Natural killer cell (primary cell): Measurements from ENCODE around the gene KLHDC8A. TPM values are rescaled to one million over a fixed set of nuclear protein-coding genes. Genes with fewer than 3 reads are reported as not detected.

Source experiments
- ATAC-seq, 3 donors: fragments of 150-1000 bp in 2 of 3; fragments of 200-7000 bp in 1 of 3; cut with Tn5 transposase; 1 replicate in 1 of 3; 2 replicates in 2 of 3; pipeline ENCODE4 v1.10.0; 2021; ENCODE audit warnings: mild to moderate bottlenecking in 2 of 3, moderate library complexity in 2 of 3
- DNase-seq, 2 donors: peaks; one replicate each; pipeline versions ENCODE4 v3.0.0 to v3.0.0-alpha.2; 2013 to 2021; ENCODE audit warnings: mixed read lengths in 1 of 2
- H3K27ac ChIP-seq: one replicate; pipeline ENCODE4 v1.5.1; 2013; ENCODE audit warnings: mild to moderate bottlenecking, low read length
- H3K27me3 ChIP-seq: one replicate; pipeline ENCODE4 v1.6.1; 2013; ENCODE audit warnings: low read length; ENCODE audit not compliant: control insufficient read depth, insufficient read depth
- H3K36me3 ChIP-seq: one replicate; pipeline ENCODE4 v1.6.1; 2013; ENCODE audit warnings: low read length; ENCODE audit not compliant: control insufficient read depth, insufficient read depth
- H3K4me1 ChIP-seq: one replicate; pipeline ENCODE4 v1.6.1; 2013; ENCODE audit warnings: low read length; ENCODE audit not compliant: control insufficient read depth, insufficient read depth
- H3K4me3 ChIP-seq: one replicate; pipeline ENCODE4 v1.5.1; 2013; ENCODE audit warnings: low read length
- H3K9me3 ChIP-seq: one replicate; pipeline ENCODE4 v1.6.1; 2013; ENCODE audit warnings: low read length; ENCODE audit not compliant: control insufficient read depth, insufficient read depth
- H3K27ac Mint-ChIP-seq, 2 donors: one replicate each; pipeline ENCODE4 v1.8.0; 2022; ENCODE audit warnings: mild to moderate bottlenecking in 2 of 2, mixed read lengths in 2 of 2, moderate library complexity in 1 of 2
- H3K27me3 Mint-ChIP-seq, 2 donors: one replicate each; pipeline ENCODE4 v1.8.0; 2022; ENCODE audit warnings: low read depth in 2 of 2, mixed read lengths in 2 of 2
- H3K36me3 Mint-ChIP-seq: one replicate; pipeline ENCODE4 v1.8.0; 2022; ENCODE audit warnings: mixed read lengths
- H3K4me1 Mint-ChIP-seq, 2 donors: one replicate each; pipeline ENCODE4 v1.8.0; 2022; ENCODE audit warnings: mixed read lengths in 2 of 2
- H3K4me3 Mint-ChIP-seq: one replicate; pipeline ENCODE4 v1.8.0; 2022; ENCODE audit warnings: mild to moderate bottlenecking, moderate library complexity, mixed read lengths
- H3K9me3 Mint-ChIP-seq, 2 donors: one replicate each; pipeline ENCODE4 v1.8.0; 2022; ENCODE audit warnings: mixed read lengths in 2 of 2
- CTCF ChIP-seq: fragments of 200-600 bp; IDR thresholded peaks from one replicate; pipeline ENCODE4 v1.8.0; 2022; ENCODE audit warnings: antibody characterized with exemption
- WGBS: methylation state at CpG from one replicate; pipeline ENCODE4 v1.1.7; 2013; ENCODE audit warnings: missing lambda C conversion rate; ENCODE audit not compliant: insufficient coverage; 5-methylcytosine and 5-hydroxymethylcytosine counted together
- intact Hi-C: fragments of 100-400 bp; cut with micrococcal nuclease; formaldehyde crosslinking; loops from one replicate; pipeline ENCODE4 v1.14.2; 2022
- total RNA-seq, 4 donors: library from RNA; stranded (reverse); fragments of 120-200 nt in 1 of 4; gene quantifications; one replicate each; pipeline versions ENCODE4 v1.2.3 to v1.2.4, GENCODE V29; 2013 to 2022

The KLHDC8A gene
- total RNA-seq, 3 donors from 2014 or later (not counting 1 experiment from before 2014, with no cell fraction given) = not detected

- H3K4me1 ChIP-seq = no peaks in the 10 kb centered on the region
- no peak for ATAC-seq
- H3K27ac Mint-ChIP-seq = no peak overlapping the region
- TF ChIP-seq CTCF = no peak
- no peaks in the 10 kb centered on the region for H3K4me1 Mint-ChIP-seq
- no peaks in the 10 kb centered on the region for H3K36me3 ChIP-seq
- peaks cover 19 to 48% of the 10 kb centered on the region in 2 donors for H3K27me3 Mint-ChIP-seq
- intact Hi-C loops = no loop called here
- H3K4me3 ChIP-seq = no peak overlapping the region
- WGBS = 88% methylated on average over 4 of the region's 4 CpGs
- no peaks in the 10 kb centered on the region for H3K36me3 Mint-ChIP-seq
- H3K9me3 Mint-ChIP-seq = no peaks in the 10 kb centered on the region
- no peak overlapping the region for H3K27ac ChIP-seq
- no peaks in the 10 kb centered on the region for H3K27me3 ChIP-seq
- H3K9me3 ChIP-seq = no peaks in the 10 kb centered on the region
- DNase-seq = no peak
- no peak overlapping the region for H3K4me3 Mint-ChIP-seq
Observed at GRCh38 chr1:205360891-205361290, 4.2 kb upstream of the KLHDC8A start.

- Mint-ChIP-seq H3K4me1 (no peaks in the 10 kb centered on the region), H3K27ac (no peak overlapping the region), H3K4me3 (no peak overlapping the region), H3K36me3 (no peaks in the 10 kb centered on the region), H3K9me3 (no peaks in the 10 kb centered on the region), H3K27me3 (peaks cover 16 to 48% of the 10 kb centered on the region in 2 donors)
- 84% methylated on average over 11 of the region's 11 CpGs for WGBS
- DNase-seq (no peak), ATAC-seq (no peak)
- intact Hi-C loops = loop anchor here (10.0 kb wide), 1 partner anchor 305 kb away; no protein-coding TSS in a partner anchor
- no peak overlapping the region for H3K27ac ChIP-seq
- no peak for TF ChIP-seq CTCF
- H3K27me3 ChIP-seq = no peaks in the 10 kb centered on the region
- H3K4me1 ChIP-seq = no peaks in the 10 kb centered on the region
- no peak overlapping the region for H3K4me3 ChIP-seq
- H3K36me3 ChIP-seq = no peaks in the 10 kb centered on the region
- no peaks in the 10 kb centered on the region for H3K9me3 ChIP-seq
Observed at GRCh38 chr1:205359771-205360565, 3.2 kb upstream of the KLHDC8A start.

GRCh38 chr1:205358579-205358978 lies 1.9 kb upstream of the KLHDC8A start:
- Mint-ChIP-seq H3K4me3 (no peak overlapping the region), H3K27me3 (peaks cover 16 to 48% of the 10 kb centered on the region in 2 donors), H3K36me3 (no peaks in the 10 kb centered on the region), H3K9me3 (no peaks in the 10 kb centered on the region), H3K4me1 (no peaks in the 10 kb centered on the region), H3K27ac (no peak overlapping the region)
- Histone ChIP-seq H3K27me3 (no peaks in the 10 kb centered on the region), H3K27ac (no peak overlapping the region), H3K4me3 (no peak overlapping the region), H3K9me3 (no peaks in the 10 kb centered on the region), H3K4me1 (no peaks in the 10 kb centered on the region), H3K36me3 (no peaks in the 10 kb centered on the region)
- intact Hi-C loops = loop anchor here (10.0 kb wide), 1 partner anchor 306 kb away; no protein-coding TSS in a partner anchor
- DNase-seq (no peak), ATAC-seq (no peak)
- TF ChIP-seq CTCF = no peak
